Right lobe of liver (tissue), 6 donors: Measurements from ENCODE around the gene PELI2. TPM values are rescaled to one million over a fixed set of nuclear protein-coding genes. Genes with fewer than 3 reads are reported as not detected.

Experiments used
- ATAC-seq, 4 donors: fragments of 200-7000 bp; cut with Tn5 transposase; one replicate each; pipeline ENCODE4 v1.9.1; 2020; ENCODE audit warnings: mild to moderate bottlenecking in 4 of 4, moderate library complexity in 4 of 4
- DNase-seq, 3 donors: peaks; one replicate each; pipeline ENCODE4 v3.0.0-alpha.2; 2020
- H3K27ac ChIP-seq, 3 donors: fragments of 200-600 bp; one replicate each; pipeline ENCODE4 v1.8.0; 2022
- H3K27me3 ChIP-seq, 2 donors: fragments of 200-600 bp; one replicate each; pipeline ENCODE4 v1.8.0; 2022
- H3K36me3 ChIP-seq, 4 donors: fragments of 200-600 bp; sonication (generic) in 1 of 4; one replicate each; pipeline versions ENCODE4 v1.5.1 to v1.8.0; 2017 to 2022; ENCODE audit warnings: control low read depth in 1 of 4
- H3K4me1 ChIP-seq, 4 donors: fragments of 200-600 bp; sonication (generic) in 1 of 4; one replicate each; pipeline versions ENCODE4 v1.5.1 to v1.8.0; 2017 to 2022; ENCODE audit warnings: control low read depth in 1 of 4
- H3K4me3 ChIP-seq, 3 donors: fragments of 200-600 bp; one replicate each; pipeline ENCODE4 v1.8.0; 2022
- H3K9me3 ChIP-seq, 4 donors: fragments of 200-600 bp; sonication (generic) in 1 of 4; one replicate each; pipeline versions ENCODE4 v1.5.1 to v1.8.0; 2017 to 2022; ENCODE audit warnings: control low read depth in 1 of 4
- CTCF ChIP-seq, 4 donors: fragments of 200-600 bp in 3 of 4; fragments of 450-650 bp in 1 of 4; IDR thresholded peaks; one replicate each; pipeline versions ENCODE4 v1.5.1 to v1.8.0; 2016 to 2022; ENCODE audit warnings: antibody characterized with exemption in 4 of 4, mild to moderate bottlenecking in 2 of 4
- POLR2A ChIP-seq: fragments of 450-650 bp; IDR thresholded peaks from one replicate; pipeline ENCODE4 v1.6.1; 2017; ENCODE audit warnings: antibody characterized with exemption, mild to moderate bottlenecking
- WGBS: methylation state at CpG from one replicate; pipeline ENCODE4 v1.1.6; 2018; ENCODE audit warnings: low coverage, low lambda C conversion rate; ENCODE audit not compliant: insufficient coverage; ENCODE audit errors: missing lambda C conversion rate; 5-methylcytosine and 5-hydroxymethylcytosine counted together
- intact Hi-C, 2 donors: fragments of 100-400 bp; cut with DNase I; formaldehyde crosslinking; loops; one replicate each; pipeline versions ENCODE4 v1.11.2 to v1.14.1; 2022
- total RNA-seq, 6 experiments: library from RNA; depleted of rRNA in 2 of 6; stranded (reverse); fragments of >200 nt in 2 of 6; fragmentation: NEBNext Ultra II Directional in 3 of 6; extraction: Animal tissue kit (Norgen Biotek cat#: 25700) in 3 of 6; gene quantifications; one replicate each; pipeline versions ENCODE4 v1.1.0 to v1.2.4, GENCODE V29; 2016 to 2023
- donor health status: DM: no; HTN: yes; CAD: no.
- donor health status: DM: no; HTN: no; CAD: no.
- donor health status: DM: no; HTN: no; CAD: no.
- donor health status: DM: no; HTN: yes; CAD: no.
- donor health status: DM: no; HTN: yes; CAD: no.

PELI2 gene
- total RNA-seq, 6 experiments from 2014 or later = 1.1 to 3.2 (median 1.9) TPM

- H3K27ac ChIP-seq = peak overlapping the region in 2 of 3 donors; percentile 12 to 30
These were observed 81.1 kb downstream of the PELI2 start for GRCh38 chr14:56199095-56199981.

GRCh38 chr14:56199982-56200577 lies 81.9 kb downstream of the PELI2 start:
- H3K4me1 ChIP-seq = peaks cover 0 to 5% (median 0%) of the 10 kb centered on the region in 4 donors
- WGBS = 75% methylated on average over 7 of the region's 7 CpGs
- no peaks in the 10 kb centered on the region for H3K27me3 ChIP-seq
- TF ChIP-seq POLR2A (no peak), CTCF (IDR thresholded peaks at IDR 0.05) (no peak)
- no peaks in the 10 kb centered on the region for H3K36me3 ChIP-seq
- H3K27ac ChIP-seq = peak overlapping the region; percentile 12 to 36 (median 30)
- ATAC-seq (no peak), DNase-seq (no peak)
- H3K4me3 ChIP-seq = no peak overlapping the region
- intact Hi-C loops = no loop called here
- H3K9me3 ChIP-seq = no peaks in the 10 kb centered on the region

More at GRCh38 chr14:56199095-56199981, 81.1 kb downstream of the PELI2 start:
- intact Hi-C loops = no loop called here
- Histone ChIP-seq H3K4me3 (no peak overlapping the region), H3K36me3 (no peaks in the 10 kb centered on the region), H3K4me1 (peaks cover 0 to 5% (median 0%) of the 10 kb centered on the region in 4 donors), H3K27me3 (no peaks in the 10 kb centered on the region), H3K9me3 (no peaks in the 10 kb centered on the region)
- ATAC-seq = peak; percentile 58 to 74 (median 70)
- TF ChIP-seq CTCF (IDR thresholded peaks at IDR 0.05) (no peak), POLR2A (no peak)
- 62% methylated on average over 6 of the region's 6 CpGs for WGBS
- DNase-seq = no peak

GRCh38 chr14:56202256-56202655 lies 84.0 kb downstream of the PELI2 start:
- Histone ChIP-seq H3K9me3 (no peaks in the 10 kb centered on the region), H3K27me3 (no peaks in the 10 kb centered on the region), H3K27ac (no peak overlapping the region), H3K4me3 (no peak overlapping the region), H3K36me3 (no peaks in the 10 kb centered on the region), H3K4me1 (peaks cover 0 to 5% (median 0%) of the 10 kb centered on the region in 4 donors)
- ATAC-seq = no peak
- 49% methylated on average over 2 of the region's 2 CpGs for WGBS
- intact Hi-C loops = no loop called here
- no peak for DNase-seq
- TF ChIP-seq POLR2A (no peak), CTCF (IDR thresholded peaks at IDR 0.05) (no peak)

- intact Hi-C loops = no loop called here
These were observed 87.7 kb downstream of the PELI2 start for GRCh38 chr14:56205881-56206280.

More at GRCh38 chr14:56205881-56206280, 87.7 kb downstream of the PELI2 start:
- WGBS = 23% methylated on average over 2 of the region's 2 CpGs
- Histone ChIP-seq H3K4me1 (no peaks in the 10 kb centered on the region), H3K9me3 (no peaks in the 10 kb centered on the region), H3K36me3 (no peaks in the 10 kb centered on the region), H3K4me3 (no peak overlapping the region), H3K27ac (no peak overlapping the region), H3K27me3 (no peaks in the 10 kb centered on the region)
- TF ChIP-seq POLR2A (no peak), CTCF (IDR thresholded peaks at IDR 0.05) (no peak)
- no peak for DNase-seq
- ATAC-seq = peak in 1 of 4 donors; percentile 24
